HG03175 (cell line): ENCODE measurements around the gene GZMM.

Source experiments
- ATAC-seq: cut with Tn5 transposase; IDR thresholded peaks from one replicate; pipeline ENCODE4 v1.9.1; 2021; ENCODE audit warnings: mild to moderate bottlenecking, moderate library complexity; ENCODE audit not compliant: unreplicated experiment

Gene GZMM

GRCh38 chr19:533364-534058, 10.3 kb upstream of the GZMM start:
- no peak for ATAC-seq

GRCh38 chr19:534088-534487, 9.8 kb upstream of the GZMM start:
- no peak for ATAC-seq

- no peak for ATAC-seq
Observed at GRCh38 chr19:535017-535835, 8.6 kb upstream of the GZMM start.

- no peak for ATAC-seq
Observed at GRCh38 chr19:536031-536880, 7.6 kb upstream of the GZMM start.

GRCh38 chr19:536881-537404, 6.9 kb upstream of the GZMM start:
- ATAC-seq: no peak

GRCh38 chr19:538641-539428, 5.0 kb upstream of the GZMM start:
- ATAC-seq: no peak

GRCh38 chr19:539429-540030, 4.3 kb upstream of the GZMM start:
- ATAC-seq: no peak

GRCh38 chr19:540867-541637, 2.8 kb upstream of the GZMM start:
- ATAC-seq: no peak

GRCh38 chr19:541699-542098, 2.2 kb upstream of the GZMM start:
- ATAC-seq: no peak

GRCh38 chr19:542173-542866, 1.5 kb upstream of the GZMM start:
- no peak for ATAC-seq

GRCh38 chr19:547117-547516, 3.3 kb downstream of the GZMM start:
- ATAC-seq: no peak

GRCh38 chr19:547836-548720, 4.2 kb downstream of the GZMM start:
- no peak for ATAC-seq

GRCh38 chr19:548886-549830, 5.3 kb downstream of the GZMM start:
- ATAC-seq: no peak

- no peak for ATAC-seq
Observed at GRCh38 chr19:554817-555216, 11.0 kb downstream of the GZMM start.

GRCh38 chr19:555474-555808, 11.6 kb downstream of the GZMM start:
- no peak for ATAC-seq

- no peak for ATAC-seq
Observed at GRCh38 chr19:556611-557382, 12.9 kb downstream of the GZMM start.
